Peyer's patch (tissue), 4 donors: ENCODE results near the gene DCUN1D1.

ENCODE experiments used
- POLR2A ChIP-seq, 2 donors: fragments of 450-650 bp; IDR thresholded peaks; one replicate each; pipeline ENCODE4 v1.5.1; 2017; ENCODE audit warnings: antibody characterized with exemption in 2 of 2, mild to moderate bottlenecking in 2 of 2, moderate library complexity in 2 of 2
- TF ChIP-seq, protein P1 (sequence below), 6 experiments: fragments of 450-650 bp in 4 of 6; fragments of 200-600 bp in 2 of 6; sonication (generic) in 1 of 6; IDR thresholded peaks; one replicate each; pipeline ENCODE4 v1.5.1; 2017 to 2019; ENCODE audit warnings: antibody characterized with exemption in 6 of 6, mild to moderate bottlenecking in 3 of 6, moderate library complexity in 1 of 6

DNA sequence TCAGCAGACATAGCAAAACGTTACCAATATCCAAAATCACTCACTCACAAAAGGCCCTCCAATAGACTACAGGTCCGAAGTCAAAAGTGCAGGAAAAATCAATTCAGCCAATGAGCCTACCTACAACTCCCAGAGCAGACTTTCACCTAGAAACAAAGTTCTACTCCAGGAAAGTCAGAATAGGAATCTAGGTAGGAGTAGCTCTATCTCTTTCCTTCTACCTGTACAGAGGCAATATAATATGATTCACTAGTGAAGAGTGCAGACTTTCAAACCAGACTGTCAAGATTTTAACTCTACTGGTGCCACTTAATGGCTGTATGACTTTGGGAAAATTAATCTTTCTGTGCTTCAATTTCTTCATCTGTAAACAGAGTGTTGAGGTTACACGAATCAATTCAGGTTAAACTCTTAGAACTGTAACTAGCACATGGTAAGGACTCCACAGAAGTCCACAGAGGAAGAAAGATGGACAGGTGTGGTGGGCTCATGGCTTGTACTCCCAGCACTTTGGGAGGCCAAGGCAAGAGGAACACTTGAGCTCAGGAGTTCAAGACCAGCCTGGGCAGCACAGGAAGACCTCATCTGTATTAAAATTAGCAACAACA, 9.4 kb downstream of the DCUN1D1 start:
- TF ChIP-seq, protein P1, sequence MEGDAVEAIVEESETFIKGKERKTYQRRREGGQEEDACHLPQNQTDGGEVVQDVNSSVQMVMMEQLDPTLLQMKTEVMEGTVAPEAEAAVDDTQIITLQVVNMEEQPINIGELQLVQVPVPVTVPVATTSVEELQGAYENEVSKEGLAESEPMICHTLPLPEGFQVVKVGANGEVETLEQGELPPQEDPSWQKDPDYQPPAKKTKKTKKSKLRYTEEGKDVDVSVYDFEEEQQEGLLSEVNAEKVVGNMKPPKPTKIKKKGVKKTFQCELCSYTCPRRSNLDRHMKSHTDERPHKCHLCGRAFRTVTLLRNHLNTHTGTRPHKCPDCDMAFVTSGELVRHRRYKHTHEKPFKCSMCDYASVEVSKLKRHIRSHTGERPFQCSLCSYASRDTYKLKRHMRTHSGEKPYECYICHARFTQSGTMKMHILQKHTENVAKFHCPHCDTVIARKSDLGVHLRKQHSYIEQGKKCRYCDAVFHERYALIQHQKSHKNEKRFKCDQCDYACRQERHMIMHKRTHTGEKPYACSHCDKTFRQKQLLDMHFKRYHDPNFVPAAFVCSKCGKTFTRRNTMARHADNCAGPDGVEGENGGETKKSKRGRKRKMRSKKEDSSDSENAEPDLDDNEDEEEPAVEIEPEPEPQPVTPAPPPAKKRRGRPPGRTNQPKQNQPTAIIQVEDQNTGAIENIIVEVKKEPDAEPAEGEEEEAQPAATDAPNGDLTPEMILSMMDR (IDR thresholded peaks at IDR 0.05), result no peak
- no peak for TF ChIP-seq POLR2A (IDR thresholded peaks at IDR 0.05)
